WERI-Rb-1 (cell line): Measurements from ENCODE around the gene SAMD14.
A peak's percentile ranks its signal among the peaks of the same experiment; 100 is the strongest.

Source experiments
- DNase-seq: peaks from one replicate; pipeline ENCODE4 v3.0.0-alpha.2; 2020
- H3K27ac ChIP-seq: fragments of 250-450 bp; sonication (Bioruptor Pico); 2 replicates; pipeline ENCODE4 v1.5.1; 2020; ENCODE audit warnings: mild to moderate bottlenecking, moderate library complexity
- H3K27me3 ChIP-seq: fragments of 250-450 bp; sonication (Bioruptor Pico); 2 replicates; pipeline ENCODE4 v1.5.1; 2021; ENCODE audit warnings: mild to moderate bottlenecking, low read depth, moderate library complexity; ENCODE audit not compliant: insufficient read depth, severe bottlenecking
- H3K36me3 ChIP-seq: fragments of 250-450 bp; sonication (Bioruptor Pico); 2 replicates; pipeline ENCODE4 v1.5.1; 2020; ENCODE audit warnings: mild to moderate bottlenecking, moderate library complexity
- H3K4me3 ChIP-seq: 2 replicates; pipeline ENCODE4 v1.5.1; 2011; ENCODE audit warnings: low read depth, mild to moderate bottlenecking, control low read depth, low read length
- H3K9me3 ChIP-seq: fragments of 250-450 bp; sonication (Bioruptor Pico); 2 replicates; pipeline ENCODE4 v1.5.1; 2021; ENCODE audit warnings: mild to moderate bottlenecking, moderate library complexity; ENCODE audit not compliant: severe bottlenecking
- TF ChIP-seq, protein P1 (sequence below): IDR thresholded peaks from 2 replicates; pipeline ENCODE4 v1.5.1; 2011; ENCODE audit warnings: low read depth, mild to moderate bottlenecking, control low read depth, inconsistent platforms, low read length

Gene SAMD14

DNA sequence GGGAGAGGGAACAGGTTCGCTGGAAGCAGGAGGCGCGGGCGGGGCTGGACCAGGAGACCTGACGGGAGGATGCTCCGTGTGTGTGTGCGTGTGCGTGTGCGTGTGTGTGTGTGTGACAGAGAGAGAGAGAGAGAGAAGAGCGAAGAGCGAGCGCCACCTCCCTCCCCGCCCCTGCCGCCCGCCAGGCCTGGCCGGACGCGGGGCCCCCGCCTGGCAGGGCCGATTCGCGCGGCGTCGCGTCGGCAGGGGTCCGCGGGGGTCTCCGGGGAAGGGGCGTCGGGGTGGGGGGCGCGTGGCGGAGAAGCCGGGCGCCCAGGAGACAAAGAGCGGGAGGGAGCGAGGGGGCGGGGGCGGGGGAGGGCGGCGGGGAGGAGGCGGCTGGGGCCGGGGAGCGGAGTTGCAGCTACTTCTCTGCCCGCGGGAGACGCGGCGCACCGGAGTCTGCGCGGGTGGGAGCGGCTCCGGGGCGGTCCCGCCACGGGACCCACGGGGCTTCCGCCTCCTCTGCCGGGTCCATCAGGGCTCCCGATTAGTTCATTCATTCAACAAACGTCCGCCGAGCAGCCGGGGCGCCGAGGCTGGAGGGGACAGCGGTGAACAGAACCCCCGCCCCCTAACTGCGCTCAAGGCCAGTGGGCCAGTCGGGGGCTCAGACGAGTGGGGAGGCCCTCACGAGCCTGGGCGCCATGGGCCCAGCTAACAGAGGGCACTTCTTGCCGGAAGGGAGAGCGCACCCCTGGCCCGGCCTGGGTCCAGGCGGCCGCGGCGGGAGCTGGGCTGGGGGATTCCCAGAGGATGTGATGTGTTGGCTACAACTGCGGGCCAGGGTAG is at the start of gene SAMD14:
TSS of gene SAMD14 (minus strand) at position 433 of the 831 bp plus-strand sequence. CDS start 5,201 bp downstream, outside the sequence.
- Histone ChIP-seq H3K36me3 (peaks cover 15% of the 10 kb centered on the region), H3K9me3 (peaks cover 2% of the 10 kb centered on the region), H3K4me3 (peak within 1 kb of the TSS; percentile 66), H3K27ac (peak within 1 kb of the TSS; percentile 91), H3K27me3 (no peaks in the 10 kb centered on the region)
- peak; percentile 83 for DNase-seq
- TF ChIP-seq, protein P1, sequence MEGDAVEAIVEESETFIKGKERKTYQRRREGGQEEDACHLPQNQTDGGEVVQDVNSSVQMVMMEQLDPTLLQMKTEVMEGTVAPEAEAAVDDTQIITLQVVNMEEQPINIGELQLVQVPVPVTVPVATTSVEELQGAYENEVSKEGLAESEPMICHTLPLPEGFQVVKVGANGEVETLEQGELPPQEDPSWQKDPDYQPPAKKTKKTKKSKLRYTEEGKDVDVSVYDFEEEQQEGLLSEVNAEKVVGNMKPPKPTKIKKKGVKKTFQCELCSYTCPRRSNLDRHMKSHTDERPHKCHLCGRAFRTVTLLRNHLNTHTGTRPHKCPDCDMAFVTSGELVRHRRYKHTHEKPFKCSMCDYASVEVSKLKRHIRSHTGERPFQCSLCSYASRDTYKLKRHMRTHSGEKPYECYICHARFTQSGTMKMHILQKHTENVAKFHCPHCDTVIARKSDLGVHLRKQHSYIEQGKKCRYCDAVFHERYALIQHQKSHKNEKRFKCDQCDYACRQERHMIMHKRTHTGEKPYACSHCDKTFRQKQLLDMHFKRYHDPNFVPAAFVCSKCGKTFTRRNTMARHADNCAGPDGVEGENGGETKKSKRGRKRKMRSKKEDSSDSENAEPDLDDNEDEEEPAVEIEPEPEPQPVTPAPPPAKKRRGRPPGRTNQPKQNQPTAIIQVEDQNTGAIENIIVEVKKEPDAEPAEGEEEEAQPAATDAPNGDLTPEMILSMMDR = no peak

DNA sequence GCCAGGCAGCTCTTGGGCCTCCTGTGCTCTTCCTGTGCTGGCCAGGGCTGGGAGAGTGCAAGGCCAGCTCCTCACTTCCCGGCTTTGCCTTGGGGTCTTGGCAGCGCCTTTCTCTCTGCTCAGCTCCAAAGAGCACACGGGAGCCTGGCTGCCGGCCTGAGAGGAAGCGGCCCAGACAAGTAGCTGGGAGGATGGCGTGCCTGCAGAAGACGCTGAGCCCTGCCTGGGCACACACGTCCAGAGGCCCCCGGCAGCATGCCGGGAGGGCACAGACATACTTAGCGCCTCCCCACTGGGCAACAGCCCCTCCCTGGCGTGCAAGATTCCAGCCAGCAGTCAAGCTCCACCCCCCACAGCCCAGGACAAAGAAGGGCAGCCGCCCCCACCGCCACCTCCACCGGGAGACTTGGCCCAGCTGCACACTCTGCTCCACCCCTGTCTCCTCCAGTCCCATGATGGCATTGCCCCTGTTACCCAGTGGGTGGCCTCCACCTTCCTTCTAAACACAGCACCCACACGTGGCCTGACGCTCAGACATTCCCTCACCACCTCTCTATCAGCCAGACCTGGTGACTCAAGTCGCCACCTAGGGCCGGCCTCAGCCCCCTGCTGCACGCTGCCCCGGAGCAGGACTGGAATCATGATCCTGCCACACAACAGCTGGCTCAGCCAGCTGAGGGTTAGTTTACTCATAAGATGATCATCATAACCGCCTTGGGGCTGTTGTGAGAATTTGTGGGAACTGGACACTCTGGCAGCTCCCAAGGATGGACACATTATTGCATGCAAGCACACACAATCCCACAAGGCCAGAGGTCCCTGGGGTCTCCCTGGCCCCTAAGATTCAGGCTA is 48.2 kb upstream of the SAMD14 start:
- DNase-seq = peak; percentile 93
- peak overlapping the region; percentile 81 for H3K27ac ChIP-seq

DNA sequence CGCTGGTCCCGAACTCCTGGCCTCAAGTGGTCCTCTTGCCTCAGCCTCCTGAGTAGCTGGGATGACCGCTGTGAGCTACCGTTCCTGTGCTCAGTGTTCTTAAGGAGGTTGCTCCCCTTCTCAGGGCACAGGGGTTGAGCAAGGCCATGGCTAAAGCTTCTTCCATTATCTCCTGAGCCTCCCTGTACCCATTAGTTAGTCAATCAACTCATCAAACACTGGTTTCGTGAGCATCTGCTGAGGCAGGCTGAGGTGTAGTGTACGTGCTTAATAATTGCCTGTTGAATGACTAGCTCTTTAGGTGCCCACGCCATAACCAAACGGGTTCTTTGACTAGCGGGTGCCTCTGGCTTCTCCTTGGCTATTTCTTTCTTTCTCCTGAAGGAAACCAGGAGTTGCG is 47.5 kb upstream of the SAMD14 start:
- Histone ChIP-seq H3K27ac (peak overlapping the region; percentile 81), H3K27me3 (no peaks in the 10 kb centered on the region), H3K36me3 (no peaks in the 10 kb centered on the region), H3K9me3 (no peaks in the 10 kb centered on the region), H3K4me3 (no peak overlapping the region)
- DNase-seq = no peak
- TF ChIP-seq, protein P1 = no peak

More for the DNA sequence above, 48.2 kb upstream of the SAMD14 start:
- no peaks in the 10 kb centered on the region for H3K27me3 ChIP-seq
- H3K9me3 ChIP-seq = no peaks in the 10 kb centered on the region
- H3K36me3 ChIP-seq = no peaks in the 10 kb centered on the region
- TF ChIP-seq, protein P1 = peak; percentile 89
- H3K4me3 ChIP-seq = peak overlapping the region; percentile 35

DNA sequence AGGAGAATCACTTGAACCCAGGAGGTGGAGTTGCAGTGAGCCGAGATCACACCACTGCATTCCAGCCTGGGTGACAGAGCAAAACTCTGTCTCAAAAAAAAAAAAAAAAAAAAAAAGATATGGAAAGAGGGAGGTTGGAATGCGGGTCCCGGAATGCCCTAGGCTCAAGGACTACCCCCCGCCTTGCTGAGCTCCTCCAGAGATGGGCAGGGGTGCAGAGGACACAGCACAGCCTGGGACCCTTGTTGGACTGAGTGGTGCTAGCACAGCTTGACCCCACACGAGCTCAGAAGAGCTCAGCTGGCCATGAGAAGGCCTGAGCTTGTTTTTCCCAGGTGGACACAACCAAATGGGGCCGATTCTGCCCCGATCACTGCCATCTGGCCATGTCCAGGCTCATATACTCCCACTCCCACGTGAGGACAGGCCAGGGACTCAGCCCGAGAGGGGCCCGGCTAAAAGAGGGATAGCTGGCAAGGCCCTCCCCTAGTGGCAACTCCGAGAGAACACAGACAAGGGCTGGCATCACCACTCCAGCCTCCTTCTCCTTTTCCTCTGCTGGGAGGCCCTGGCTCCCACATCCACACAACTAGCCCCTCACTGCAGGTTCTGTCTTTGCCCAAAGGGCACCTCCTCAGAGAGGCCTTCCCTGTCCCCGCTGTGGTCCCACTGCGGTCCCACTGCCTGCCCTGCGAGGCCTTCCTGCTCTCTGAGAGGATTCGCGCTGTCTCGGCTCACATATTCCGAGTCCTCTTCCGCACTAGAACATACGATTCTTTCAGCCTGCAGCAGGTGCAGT is 46.8 kb upstream of the SAMD14 start:
- Histone ChIP-seq H3K9me3 (no peaks in the 10 kb centered on the region), H3K36me3 (no peaks in the 10 kb centered on the region), H3K27ac (no peak overlapping the region), H3K4me3 (no peak overlapping the region), H3K27me3 (no peaks in the 10 kb centered on the region)
- DNase-seq = no peak
- TF ChIP-seq, protein P1 = peak; percentile 51

DNA sequence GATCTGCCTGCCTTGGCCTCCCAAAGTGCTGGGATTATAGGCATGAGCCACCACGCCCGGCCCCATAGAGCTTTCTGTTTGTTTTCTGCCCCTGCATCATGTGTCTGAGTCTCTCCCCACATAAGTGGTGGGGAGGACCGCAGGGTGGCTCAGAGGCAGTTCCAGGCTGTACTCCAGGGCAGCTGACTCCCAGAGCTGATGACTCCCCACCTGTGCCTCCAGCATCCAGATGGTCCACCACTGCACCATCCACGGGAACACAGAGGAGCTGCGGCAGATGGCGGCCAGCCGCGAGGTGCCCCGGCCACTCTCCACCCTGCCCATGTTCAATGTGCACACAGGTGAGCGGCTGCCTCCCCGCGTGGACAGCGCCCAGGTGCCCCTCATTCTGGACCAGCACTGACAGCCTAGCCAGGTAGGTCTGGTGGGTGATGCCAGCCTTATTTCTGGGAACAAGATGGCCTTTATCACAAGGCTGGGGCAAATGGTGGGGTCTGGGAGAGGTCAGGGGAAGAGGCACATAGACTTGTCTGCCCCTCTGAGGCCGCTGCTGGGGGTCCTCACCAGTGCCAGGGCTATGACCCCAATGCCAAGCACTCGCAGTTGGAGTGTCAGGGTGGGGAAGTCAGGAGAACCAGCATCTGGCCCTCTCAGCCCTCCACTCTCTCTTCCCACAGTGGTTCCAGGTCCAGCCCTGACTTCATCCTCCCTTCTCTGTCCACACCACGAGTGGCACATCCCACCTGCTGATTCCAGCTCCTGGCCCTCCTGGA is 45.3 kb upstream of the SAMD14 start:
- TF ChIP-seq, protein P1 = no peak
- no peak overlapping the region for H3K4me3 ChIP-seq
- H3K27me3 ChIP-seq = no peaks in the 10 kb centered on the region
- H3K36me3 ChIP-seq = no peaks in the 10 kb centered on the region
- no peak overlapping the region for H3K27ac ChIP-seq
- no peak for DNase-seq
- H3K9me3 ChIP-seq = no peaks in the 10 kb centered on the region
